H9 (cell line): ENCODE results near the gene JAKMIP1. TPM values are rescaled to one million over a fixed set of nuclear protein-coding genes. Genes with fewer than 3 reads are reported as not detected.

Experiments used
- DNase-seq: peaks from one replicate; pipeline ENCODE4 v3.0.0-alpha.2; 2017
- H2AFZ ChIP-seq: one replicate; pipeline ENCODE4 v1.6.1; 2013; ENCODE audit warnings: mild to moderate bottlenecking, low read length, control low read depth, moderate library complexity
- H2AK5ac ChIP-seq: 2 replicates; pipeline ENCODE4 v1.6.1; 2013; ENCODE audit warnings: low read length, control low read depth, mixed read lengths; ENCODE audit not compliant: insufficient read length
- H2BK120ac ChIP-seq: one replicate; pipeline ENCODE4 v1.6.1; 2013; ENCODE audit warnings: low read depth, mild to moderate bottlenecking, low read length, control low read depth, inconsistent platforms; ENCODE audit not compliant: poor library complexity, severe bottlenecking
- H2BK12ac ChIP-seq: 2 replicates; pipeline ENCODE4 v1.6.1; 2013; ENCODE audit warnings: low read length, control low read depth, mixed read lengths, low read depth; ENCODE audit not compliant: insufficient read length
- H2BK15ac ChIP-seq: 2 replicates; pipeline ENCODE4 v1.6.1; 2013; ENCODE audit warnings: low read depth, low read length, control low read depth
- H2BK20ac ChIP-seq: one replicate; pipeline ENCODE4 v1.6.1; 2013; ENCODE audit warnings: low read depth, mild to moderate bottlenecking, low read length, control low read depth, inconsistent platforms; ENCODE audit not compliant: poor library complexity, severe bottlenecking
- H2BK5ac ChIP-seq: 2 replicates; pipeline ENCODE4 v1.6.1; 2013; ENCODE audit warnings: low read length, control low read depth, mixed read lengths; ENCODE audit not compliant: insufficient read length
- H3K14ac ChIP-seq: 2 replicates; pipeline ENCODE4 v1.6.1; 2013; ENCODE audit warnings: low read length, control low read depth; ENCODE audit not compliant: insufficient read depth
- H3K18ac ChIP-seq: 2 replicates; pipeline ENCODE4 v1.6.1; 2013; ENCODE audit warnings: low read depth, mild to moderate bottlenecking, mixed read lengths, low read length, control low read depth; ENCODE audit not compliant: insufficient read length
- H3K23ac ChIP-seq: 2 replicates; pipeline ENCODE4 v1.6.1; 2013; ENCODE audit warnings: low read length, control low read depth, mixed read lengths, low read depth; ENCODE audit not compliant: insufficient read length
- H3K23me2 ChIP-seq: 2 replicates; pipeline ENCODE4 v1.6.1; 2013; ENCODE audit warnings: low read depth, mild to moderate bottlenecking, mixed read lengths, low read length, control low read depth; ENCODE audit not compliant: insufficient read length, poor library complexity, severe bottlenecking
- H3K27ac ChIP-seq: 2 replicates; pipeline ENCODE4 v1.5.1; 2013; ENCODE audit warnings: low read length, control low read depth, mixed read lengths, low read depth; ENCODE audit not compliant: insufficient read length
- H3K27me3 ChIP-seq: 2 replicates; pipeline ENCODE4 v1.6.1; 2013; ENCODE audit warnings: low read length, control low read depth, inconsistent platforms; ENCODE audit not compliant: insufficient read depth
- H3K4ac ChIP-seq: 2 replicates; pipeline ENCODE4 v1.6.1; 2013; ENCODE audit warnings: low read depth, mild to moderate bottlenecking, control low read depth, inconsistent platforms, low read length, moderate library complexity
- H3K4me1 ChIP-seq: 2 replicates; pipeline ENCODE4 v1.6.1; 2013; ENCODE audit warnings: low read length, control low read depth, inconsistent platforms; ENCODE audit not compliant: insufficient read depth
- H3K4me2 ChIP-seq: 2 replicates; pipeline ENCODE4 v1.6.1; 2013; ENCODE audit warnings: low read length, control low read depth, mixed read lengths; ENCODE audit not compliant: insufficient read length, insufficient read depth
- H3K56ac ChIP-seq: 2 replicates; pipeline ENCODE4 v1.6.1; 2013; ENCODE audit warnings: low read depth, mild to moderate bottlenecking, mixed read lengths, low read length, control low read depth; ENCODE audit not compliant: insufficient read length
- H3K79me1 ChIP-seq: 2 replicates; pipeline ENCODE4 v1.6.1; 2013; ENCODE audit warnings: low read depth, mild to moderate bottlenecking, moderate library complexity, low read length, control low read depth, inconsistent platforms; ENCODE audit not compliant: insufficient read depth, poor library complexity, severe bottlenecking
- H3K79me2 ChIP-seq: 2 replicates; pipeline ENCODE4 v1.6.1; 2013; ENCODE audit warnings: low read length, control low read depth, inconsistent platforms; ENCODE audit not compliant: insufficient read depth
- H3K9ac ChIP-seq: 2 replicates; pipeline ENCODE4 v1.6.1; 2013; ENCODE audit warnings: low read length, control low read depth, mixed read lengths; ENCODE audit not compliant: insufficient read length; ENCODE audit errors: extremely low read depth
- H3K9me3 ChIP-seq: one replicate; pipeline ENCODE4 v1.6.1; 2013; ENCODE audit warnings: low read depth, low read length, inconsistent platforms; ENCODE audit not compliant: control insufficient read depth
- H3T11ph ChIP-seq: one replicate; pipeline ENCODE4 v1.6.1; 2013; ENCODE audit warnings: mild to moderate bottlenecking, low read length, control low read depth, inconsistent platforms
- H4K20me1 ChIP-seq: one replicate; pipeline ENCODE4 v1.6.1; 2013; ENCODE audit not compliant: control insufficient read depth, insufficient read length, insufficient read depth
- H4K5ac ChIP-seq: 2 replicates; pipeline ENCODE4 v1.6.1; 2013; ENCODE audit warnings: low read depth, mild to moderate bottlenecking, mixed read lengths, low read length, control low read depth; ENCODE audit not compliant: insufficient read length
- H4K8ac ChIP-seq: replicated peaks from 2 replicates; pipeline ENCODE4 v1.6.1; 2013; ENCODE audit warnings: low read length, control low read depth, mixed read lengths, low read depth; ENCODE audit not compliant: insufficient read length
- H4K91ac ChIP-seq: 2 replicates; pipeline ENCODE4 v1.6.1; 2013; ENCODE audit warnings: low read depth, mild to moderate bottlenecking, moderate library complexity, mixed read lengths, low read length, control low read depth; ENCODE audit not compliant: insufficient read length
- H3K27ac Mint-ChIP-seq, 3 experiments: 2 replicates in 2 of 3; 3 replicates in 1 of 3; pipeline ENCODE4 v1.8.0; 2020 to 2021; ENCODE audit warnings: mixed read lengths in 3 of 3, mild to moderate bottlenecking in 1 of 3, moderate library complexity in 1 of 3
- H3K27me3 Mint-ChIP-seq: 2 replicates; pipeline ENCODE4 v1.8.0; 2021; ENCODE audit warnings: low read depth, mild to moderate bottlenecking, moderate library complexity, mixed read lengths
- H3K36me3 Mint-ChIP-seq, 3 experiments: 2 replicates in 2 of 3; 3 replicates in 1 of 3; pipeline ENCODE4 v1.8.0; 2020 to 2021; ENCODE audit warnings: low read depth in 3 of 3, mixed read lengths in 3 of 3; ENCODE audit not compliant: insufficient read depth in 1 of 3
- H3K4me1 Mint-ChIP-seq, 2 experiments: 2 replicates each; pipeline ENCODE4 v1.8.0; 2020; ENCODE audit warnings: mixed read lengths in 2 of 2
- H3K4me3 Mint-ChIP-seq, 2 experiments: 2 replicates in 1 of 2; 3 replicates in 1 of 2; pipeline ENCODE4 v1.8.0; 2020 to 2021; ENCODE audit warnings: mild to moderate bottlenecking in 2 of 2, mixed read lengths in 2 of 2, moderate library complexity in 1 of 2
- H3K9me3 Mint-ChIP-seq, 2 experiments: 2 replicates in 1 of 2; 3 replicates in 1 of 2; pipeline ENCODE4 v1.8.0; 2020; ENCODE audit warnings: mild to moderate bottlenecking in 2 of 2, mixed read lengths in 2 of 2, moderate library complexity in 1 of 2
- CTCF ChIP-seq: fragments of 200-600 bp; sonication (generic); conservative IDR thresholded peaks from 3 replicates; pipeline ENCODE4 v1.8.0; 2021; ENCODE audit warnings: antibody characterized with exemption, mild to moderate bottlenecking
- WGBS: extraction: QIAGEN DNeasy Blood & Tissue Kit; methylation state at CpG from one replicate; pipeline ENCODE4 v1.1.7; 2013; ENCODE audit warnings: missing lambda C conversion rate, low lambda C conversion rate, mixed read lengths; ENCODE audit not compliant: insufficient read length; ENCODE audit errors: extremely low coverage; 5-methylcytosine and 5-hydroxymethylcytosine counted together
- total RNA-seq: library from RNA; stranded (reverse); gene quantifications from 2 replicates; pipeline ENCODE4 v1.2.1, GENCODE V29; 2021

Gene JAKMIP1
- total RNA-seq, 1 experiment from 2014 or later: 1.5 TPM

- no peaks in the 10 kb centered on the region for H3K27me3 ChIP-seq
- no peak overlapping the region for H3K4me2 ChIP-seq
- H2BK120ac ChIP-seq: no peak overlapping the region
- H4K5ac ChIP-seq: no peak overlapping the region
- no peak overlapping the region for H3K4ac ChIP-seq
- no peak overlapping the region for H3K14ac ChIP-seq
- no peak overlapping the region for H2BK15ac ChIP-seq
- H3K23me2 ChIP-seq: no peaks in the 10 kb centered on the region
- H3K79me1 ChIP-seq: no peaks in the 10 kb centered on the region
- Mint-ChIP-seq H3K4me3 (no peak overlapping the region), H3K4me1 (peaks cover 32% of the 10 kb centered on the region in 2 experiments), H3K27me3 (no peaks in the 10 kb centered on the region; the same call in none of the 2 replicates), H3K9me3 (no peaks in the 10 kb centered on the region), H3K36me3 (no peaks in the 10 kb centered on the region), H3K27ac (no peak overlapping the region)
- H4K20me1 ChIP-seq: no peaks in the 10 kb centered on the region
- DNase-seq: no peak
- H3T11ph ChIP-seq: no peak overlapping the region
- H3K23ac ChIP-seq: no peak overlapping the region
- H3K27ac ChIP-seq: no peak overlapping the region
- H3K9me3 ChIP-seq: no peaks in the 10 kb centered on the region
- no peak for TF ChIP-seq CTCF
- WGBS: no CpG with 5 or more reads among the region's 9 CpGs
- H3K56ac ChIP-seq: no peak overlapping the region
- no peak overlapping the region for H3K18ac ChIP-seq
- no peak overlapping the region for H4K8ac ChIP-seq
- H3K4me1 ChIP-seq: peaks cover 2% of the 10 kb centered on the region; the same call in 1 of the 2 replicates
- H2BK20ac ChIP-seq: no peak overlapping the region
- no peaks in the 10 kb centered on the region for H3K79me2 ChIP-seq
- no peak overlapping the region for H2AK5ac ChIP-seq
- H2BK5ac ChIP-seq: no peak overlapping the region
- H2AFZ ChIP-seq: no peak overlapping the region
- H4K91ac ChIP-seq: no peak overlapping the region
- no peak overlapping the region for H3K9ac ChIP-seq
- no peak overlapping the region for H2BK12ac ChIP-seq
Observed at GRCh38 chr4:6027392-6027791, 173.0 kb downstream of the JAKMIP1 start.
